ENCODE measurements around the gene KCNQ1.

Gene KCNQ1

GRCh38 chr11:2816941-2817421 lies 372.2 kb downstream of the KCNQ1 start:
- H3K9me3 ChIP-seq (ENCODE audit: low read length), result peaks cover 13% of the 10 kb centered on the region
- H3K36me3 ChIP-seq (ENCODE audit: insufficient read depth, low read length), result no peaks in the 10 kb centered on the region
- H3K27me3 ChIP-seq (ENCODE audit: insufficient read depth, low read length), result no peaks in the 10 kb centered on the region
- no peak overlapping the region for H3K4me3 ChIP-seq (ENCODE audit: low read length)
- H3K4me1 ChIP-seq (ENCODE audit: insufficient read depth, low read length), result peaks cover 3% of the 10 kb centered on the region
- H2AFZ ChIP-seq (ENCODE audit: low read depth, low read length), result no peak overlapping the region

DNA sequence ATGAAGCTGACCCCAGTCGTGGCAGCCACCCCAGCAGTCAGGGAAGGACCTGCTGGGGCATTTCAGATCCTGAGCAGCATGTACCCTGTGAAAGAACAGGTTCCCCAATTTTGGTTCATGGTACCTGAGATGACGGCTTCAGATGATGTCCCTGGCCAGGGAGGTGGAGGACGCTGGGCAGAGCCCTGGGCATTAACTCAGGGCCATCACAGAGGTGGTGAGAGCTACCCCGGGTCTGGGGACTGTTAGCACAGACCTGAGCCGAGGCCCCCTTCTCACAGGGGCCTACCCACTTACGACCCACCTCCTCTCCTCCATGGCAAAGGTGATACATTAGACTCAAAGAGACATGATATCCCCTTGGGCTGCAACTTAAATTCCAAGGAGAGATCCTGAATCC lies 372.6 kb downstream of the KCNQ1 start:
- no peaks in the 10 kb centered on the region for H3K27me3 ChIP-seq (ENCODE audit: insufficient read depth, low read length)
- H3K36me3 ChIP-seq (ENCODE audit: insufficient read depth, low read length), result no peaks in the 10 kb centered on the region
- H3K4me1 ChIP-seq (ENCODE audit: insufficient read depth, low read length), result peaks cover 3% of the 10 kb centered on the region
- peaks cover 15% of the 10 kb centered on the region for H3K9me3 ChIP-seq (ENCODE audit: low read length)
- no peak overlapping the region for H3K4me3 ChIP-seq (ENCODE audit: low read length)
- no peak overlapping the region for H2AFZ ChIP-seq (ENCODE audit: low read depth, low read length)

DNA sequence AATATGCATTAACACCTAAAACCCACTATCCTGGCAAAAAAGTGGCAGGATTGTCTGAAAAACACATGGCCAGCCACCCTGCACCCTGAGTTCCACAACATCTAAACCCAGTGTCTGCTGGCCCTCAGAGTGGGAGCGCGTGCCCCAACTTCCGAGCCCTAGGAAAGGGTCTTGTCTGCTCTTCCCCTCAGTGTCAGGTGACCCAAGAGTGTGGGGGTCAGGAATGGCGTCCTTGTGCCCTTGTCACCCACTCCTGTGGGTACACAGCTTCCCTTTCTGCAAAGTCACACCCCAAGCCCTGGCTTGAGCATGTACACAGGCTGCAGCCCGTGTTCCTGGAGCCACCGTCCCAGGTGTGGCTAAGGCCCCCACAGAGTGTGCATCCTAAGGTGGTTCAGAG lies 373.2 kb downstream of the KCNQ1 start:
- Histone ChIP-seq H3K36me3 (ENCODE audit: insufficient read depth, low read length) (no peaks in the 10 kb centered on the region), H3K27me3 (ENCODE audit: insufficient read depth, low read length) (no peaks in the 10 kb centered on the region), H3K9me3 (ENCODE audit: low read length) (peaks cover 17% of the 10 kb centered on the region), H3K4me1 (ENCODE audit: insufficient read depth, low read length) (peaks cover 3% of the 10 kb centered on the region), H3K4me3 (ENCODE audit: low read length) (no peak overlapping the region), H2AFZ (ENCODE audit: low read depth, low read length) (no peak overlapping the region)

GRCh38 chr11:2818503-2818902 lies 373.7 kb downstream of the KCNQ1 start:
- no peaks in the 10 kb centered on the region for H3K27me3 ChIP-seq (ENCODE audit: insufficient read depth, low read length)

DNA sequence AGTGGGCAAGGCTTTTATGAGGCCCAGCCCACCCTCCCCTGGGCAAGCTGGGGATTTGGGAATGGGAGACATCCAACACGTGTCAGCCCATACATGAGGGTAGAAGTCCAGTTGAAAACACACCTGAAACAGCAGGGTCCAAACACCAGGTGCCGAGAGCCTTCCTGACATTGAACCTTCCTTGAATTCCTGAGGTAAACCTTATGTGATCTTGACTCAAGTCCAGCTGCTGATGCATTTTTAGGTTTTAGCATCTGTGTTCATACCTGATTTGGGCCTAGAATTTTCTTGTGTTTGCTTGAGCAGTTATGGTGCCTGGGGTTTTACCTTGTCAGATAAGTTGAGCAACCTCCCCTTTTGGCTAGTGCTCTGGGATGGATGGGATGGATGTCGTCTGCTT lies 374.5 kb downstream of the KCNQ1 start:
- H2AFZ ChIP-seq (ENCODE audit: low read depth, low read length), result no peak overlapping the region
- H3K36me3 ChIP-seq (ENCODE audit: insufficient read depth, low read length), result no peaks in the 10 kb centered on the region
- peaks cover 17% of the 10 kb centered on the region for H3K9me3 ChIP-seq (ENCODE audit: low read length)
- H3K4me3 ChIP-seq (ENCODE audit: low read length), result no peak overlapping the region
- no peaks in the 10 kb centered on the region for H3K4me1 ChIP-seq (ENCODE audit: insufficient read depth, low read length)
- H3K27me3 ChIP-seq (ENCODE audit: insufficient read depth, low read length), result no peaks in the 10 kb centered on the region

More at GRCh38 chr11:2818503-2818902, 373.7 kb downstream of the KCNQ1 start:
- no peaks in the 10 kb centered on the region for H3K4me1 ChIP-seq (ENCODE audit: insufficient read depth, low read length)
- no peak overlapping the region for H2AFZ ChIP-seq (ENCODE audit: low read depth, low read length)
- no peak overlapping the region for H3K4me3 ChIP-seq (ENCODE audit: low read length)
- H3K36me3 ChIP-seq (ENCODE audit: insufficient read depth, low read length), result no peaks in the 10 kb centered on the region
- peaks cover 17% of the 10 kb centered on the region for H3K9me3 ChIP-seq (ENCODE audit: low read length)

DNA sequence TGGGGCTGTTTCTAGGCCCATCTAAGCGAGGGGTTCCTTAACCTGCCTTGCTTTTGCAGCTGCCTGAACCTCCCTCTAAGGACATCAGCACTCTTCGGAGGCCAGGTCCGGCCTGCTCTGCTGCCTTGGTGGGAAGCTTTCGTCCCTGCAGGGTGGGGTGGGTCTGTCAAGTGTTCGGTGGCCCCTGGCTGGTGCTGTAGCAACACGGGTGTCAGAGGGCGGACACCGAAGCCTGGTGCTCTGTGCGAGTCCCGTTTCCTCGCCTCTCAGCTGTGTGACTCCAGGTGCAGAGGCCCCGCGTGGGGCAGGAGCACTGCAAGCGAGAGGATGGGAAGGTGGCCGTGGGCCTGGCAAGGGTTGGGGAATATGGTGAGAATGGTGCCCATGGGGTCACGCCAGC lies 376.2 kb downstream of the KCNQ1 start:
- H3K36me3 ChIP-seq (ENCODE audit: insufficient read depth, low read length), result no peaks in the 10 kb centered on the region
- H3K27me3 ChIP-seq (ENCODE audit: insufficient read depth, low read length), result no peaks in the 10 kb centered on the region
- no peak overlapping the region for H3K4me3 ChIP-seq (ENCODE audit: low read length)
- no peak overlapping the region for H2AFZ ChIP-seq (ENCODE audit: low read depth, low read length)
- H3K4me1 ChIP-seq (ENCODE audit: insufficient read depth, low read length), result peaks cover 5% of the 10 kb centered on the region
- peaks cover 17% of the 10 kb centered on the region for H3K9me3 ChIP-seq (ENCODE audit: low read length)

DNA sequence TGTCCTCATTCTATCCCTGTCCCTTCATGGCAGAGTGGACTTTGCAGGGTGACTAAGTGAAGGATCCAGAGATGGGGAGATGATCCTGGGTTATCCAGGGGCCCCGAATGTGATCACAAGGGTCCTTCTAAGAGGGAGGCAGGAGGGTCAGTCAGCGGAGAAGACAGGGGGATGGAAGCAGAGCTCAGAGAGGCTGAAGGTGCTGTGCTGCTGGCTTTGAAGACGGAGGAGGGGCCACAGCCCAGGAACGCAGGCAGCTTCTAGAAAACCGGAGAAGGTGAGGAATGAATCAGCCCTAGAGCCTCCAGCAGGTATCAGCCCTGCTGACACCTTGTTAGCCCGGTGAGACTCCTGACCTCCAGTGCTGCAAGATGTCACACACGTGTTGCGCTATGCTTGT lies 377.1 kb downstream of the KCNQ1 start:
- Histone ChIP-seq H3K9me3 (ENCODE audit: low read length) (peaks cover 17% of the 10 kb centered on the region), H2AFZ (ENCODE audit: low read depth, low read length) (no peak overlapping the region), H3K4me3 (ENCODE audit: low read length) (no peak overlapping the region), H3K36me3 (ENCODE audit: insufficient read depth, low read length) (no peaks in the 10 kb centered on the region), H3K27me3 (ENCODE audit: insufficient read depth, low read length) (no peaks in the 10 kb centered on the region), H3K4me1 (ENCODE audit: insufficient read depth, low read length) (peaks cover 14% of the 10 kb centered on the region)

DNA sequence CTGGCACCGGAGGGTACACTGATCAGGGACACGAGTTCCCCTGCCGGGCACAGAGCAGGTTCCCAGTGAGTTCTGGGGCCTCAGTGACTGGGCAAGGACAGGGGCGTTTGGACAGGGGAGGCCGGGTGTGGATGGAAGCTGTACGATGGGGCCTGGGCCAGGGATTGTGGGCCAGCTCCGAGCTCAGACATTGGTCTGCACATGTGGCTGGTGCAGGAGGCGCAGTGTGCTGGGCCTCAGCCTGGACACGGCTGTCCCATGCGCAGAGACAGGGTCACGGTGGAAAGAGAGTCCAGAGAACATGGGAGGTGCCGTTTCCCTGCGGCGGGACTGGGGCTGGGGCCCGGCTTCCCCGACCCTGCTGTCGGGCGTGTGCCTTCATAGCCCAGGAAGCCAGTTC lies 380.0 kb downstream of the KCNQ1 start:
- no peaks in the 10 kb centered on the region for H3K27me3 ChIP-seq (ENCODE audit: insufficient read depth, low read length)
- H3K4me1 ChIP-seq (ENCODE audit: insufficient read depth, low read length), result peaks cover 14% of the 10 kb centered on the region
- no peak overlapping the region for H2AFZ ChIP-seq (ENCODE audit: low read depth, low read length)
- H3K4me3 ChIP-seq (ENCODE audit: low read length), result no peak overlapping the region
- no peaks in the 10 kb centered on the region for H3K36me3 ChIP-seq (ENCODE audit: insufficient read depth, low read length)
- H3K9me3 ChIP-seq (ENCODE audit: low read length), result peaks cover 4% of the 10 kb centered on the region

DNA sequence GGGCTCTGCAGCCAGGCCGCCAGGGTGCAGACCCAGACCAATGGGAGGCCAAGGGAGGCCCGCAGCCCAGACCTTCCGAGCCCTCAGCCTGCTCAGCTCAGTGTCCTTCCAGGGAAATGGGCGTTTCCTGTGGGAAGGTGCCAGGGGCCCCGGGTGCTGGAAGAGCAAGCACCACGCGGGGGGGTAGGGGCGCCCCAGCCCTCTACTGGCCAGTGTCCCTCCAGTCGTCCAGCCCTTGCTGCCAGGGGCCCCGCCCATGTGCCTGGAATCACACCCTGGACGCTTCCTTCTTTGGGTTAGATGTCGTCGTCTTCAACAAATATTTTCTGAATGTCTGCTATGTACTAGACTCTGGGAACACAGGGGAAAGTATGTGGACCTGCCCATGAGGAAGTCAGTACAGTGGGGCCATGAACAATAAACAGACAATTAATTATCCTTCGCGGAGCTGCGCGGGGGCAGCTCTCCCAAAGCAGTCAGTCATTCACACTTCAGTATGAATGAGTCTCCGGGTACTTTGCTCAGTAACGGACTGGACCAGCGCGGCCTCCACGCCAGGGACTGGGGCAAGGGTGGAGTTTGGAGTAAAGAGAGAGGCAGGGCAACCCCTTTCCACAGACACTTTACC lies 380.6 kb downstream of the KCNQ1 start:
- no peak overlapping the region for H3K4me3 ChIP-seq (ENCODE audit: low read length)
- no peaks in the 10 kb centered on the region for H3K27me3 ChIP-seq (ENCODE audit: insufficient read depth, low read length)
- no peaks in the 10 kb centered on the region for H3K36me3 ChIP-seq (ENCODE audit: insufficient read depth, low read length)
- no peak overlapping the region for H2AFZ ChIP-seq (ENCODE audit: low read depth, low read length)
- peaks cover 14% of the 10 kb centered on the region for H3K4me1 ChIP-seq (ENCODE audit: insufficient read depth, low read length)
- H3K9me3 ChIP-seq (ENCODE audit: low read length), result peaks cover 7% of the 10 kb centered on the region

GRCh38 chr11:2825889-2826678 lies 381.3 kb downstream of the KCNQ1 start:
- Histone ChIP-seq H3K36me3 (ENCODE audit: insufficient read depth, low read length) (no peaks in the 10 kb centered on the region), H3K4me1 (ENCODE audit: insufficient read depth, low read length) (peaks cover 14% of the 10 kb centered on the region), H3K27me3 (ENCODE audit: insufficient read depth, low read length) (no peaks in the 10 kb centered on the region), H2AFZ (ENCODE audit: low read depth, low read length) (peak overlapping the region; percentile 49), H3K4me3 (ENCODE audit: low read length) (no peak overlapping the region), H3K9me3 (ENCODE audit: low read length) (peaks cover 7% of the 10 kb centered on the region)

DNA sequence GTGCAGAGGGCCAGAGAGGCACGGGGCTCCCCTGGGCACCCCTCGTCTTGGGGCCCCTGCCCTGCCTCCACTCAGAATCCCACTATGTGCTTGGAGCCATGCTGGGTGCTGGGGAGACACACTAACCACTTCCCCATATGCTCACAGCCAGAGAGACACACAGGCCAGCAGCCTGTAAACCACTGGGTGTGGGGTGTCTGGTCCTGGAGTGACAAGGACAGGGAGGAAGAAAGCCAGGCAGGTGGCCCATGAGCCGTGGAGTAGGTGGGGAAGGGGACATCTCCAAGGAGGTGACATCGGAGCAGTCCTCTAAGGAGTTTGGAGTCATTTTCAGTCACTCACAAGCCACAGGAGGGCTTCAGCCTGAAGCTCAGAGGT lies 381.9 kb downstream of the KCNQ1 start:
- no peaks in the 10 kb centered on the region for H3K27me3 ChIP-seq (ENCODE audit: insufficient read depth, low read length)
- peaks cover 14% of the 10 kb centered on the region for H3K4me1 ChIP-seq (ENCODE audit: insufficient read depth, low read length)
- H2AFZ ChIP-seq (ENCODE audit: low read depth, low read length), result no peak overlapping the region
- H3K36me3 ChIP-seq (ENCODE audit: insufficient read depth, low read length), result no peaks in the 10 kb centered on the region
- no peak overlapping the region for H3K4me3 ChIP-seq (ENCODE audit: low read length)
- H3K9me3 ChIP-seq (ENCODE audit: low read length), result peaks cover 7% of the 10 kb centered on the region

- peaks cover 6% of the 10 kb centered on the region for H3K9me3 ChIP-seq (ENCODE audit: low read length)
- no peaks in the 10 kb centered on the region for H3K36me3 ChIP-seq (ENCODE audit: insufficient read depth, low read length)
- H3K4me3 ChIP-seq (ENCODE audit: low read length), result no peak overlapping the region
- H2AFZ ChIP-seq (ENCODE audit: low read depth, low read length), result no peak overlapping the region
- no peaks in the 10 kb centered on the region for H3K27me3 ChIP-seq (ENCODE audit: insufficient read depth, low read length)
- peaks cover 14% of the 10 kb centered on the region for H3K4me1 ChIP-seq (ENCODE audit: insufficient read depth, low read length)
These were observed 382.4 kb downstream of the KCNQ1 start for GRCh38 chr11:2827256-2827655.

GRCh38 chr11:2827792-2828191 lies 383.0 kb downstream of the KCNQ1 start:
- H3K27me3 ChIP-seq (ENCODE audit: insufficient read depth, low read length), result no peaks in the 10 kb centered on the region
- peaks cover 14% of the 10 kb centered on the region for H3K4me1 ChIP-seq (ENCODE audit: insufficient read depth, low read length)
- peaks cover 2% of the 10 kb centered on the region for H3K9me3 ChIP-seq (ENCODE audit: low read length)
- no peak overlapping the region for H2AFZ ChIP-seq (ENCODE audit: low read depth, low read length)
- no peak overlapping the region for H3K4me3 ChIP-seq (ENCODE audit: low read length)
- H3K36me3 ChIP-seq (ENCODE audit: insufficient read depth, low read length), result no peaks in the 10 kb centered on the region
